Left lung (tissue), 10 donors: ENCODE data around the gene SCAPER. TPM values are rescaled to one million over a fixed set of nuclear protein-coding genes. Genes with fewer than 3 reads are reported as not detected.

Experiments used
- ATAC-seq: fragments of 200-7000 bp; cut with Tn5 transposase; one replicate; pipeline ENCODE4 v1.9.1; 2020; ENCODE audit warnings: moderate library complexity
- DNase-seq, 4 donors: peaks; one replicate each; pipeline ENCODE4 v3.0.0-alpha.2; 2013 to 2020
- H3K27ac ChIP-seq, 2 donors: fragments of 200-600 bp; sonication (generic) in 1 of 2; one replicate each; pipeline versions ENCODE4 v1.5.0 to v1.8.0; 2020 to 2021
- H3K27me3 ChIP-seq, 2 donors: fragments of 200-600 bp; sonication (generic) in 1 of 2; one replicate each; pipeline versions ENCODE4 v1.5.0 to v1.8.0; 2020 to 2021
- H3K36me3 ChIP-seq, 2 donors: fragments of 200-600 bp; sonication (generic) in 1 of 2; one replicate each; pipeline versions ENCODE4 v1.5.0 to v1.8.0; 2020 to 2021
- H3K4me1 ChIP-seq, 2 donors: fragments of 200-600 bp; one replicate each; pipeline ENCODE4 v1.8.0; 2021
- H3K4me3 ChIP-seq, 2 donors: fragments of 200-600 bp; sonication (generic) in 1 of 2; one replicate each; pipeline versions ENCODE4 v1.5.0 to v1.8.0; 2020 to 2021; ENCODE audit warnings: mild to moderate bottlenecking in 1 of 2
- H3K9me3 ChIP-seq, 2 donors: fragments of 200-600 bp; sonication (generic) in 1 of 2; one replicate each; pipeline versions ENCODE4 v1.5.0 to v1.8.0; 2020 to 2021
- intact Hi-C, 2 donors: fragments of 100-400 bp; cut with DNase I; formaldehyde crosslinking; loops; one replicate each; pipeline versions ENCODE4 v1.11.2 to v1.14.2; 2022
- polyA plus RNA-seq, 6 donors: library from polyadenylated mRNA; unstranded; fragments of 120-200 nt; gene quantifications; one replicate each; pipeline ENCODE4 v1.2.1, GENCODE V29; 2013; ENCODE audit not compliant: insufficient read length in 6 of 6
- total RNA-seq, 2 donors: library from RNA; stranded (reverse); fragmentation: NEBNext Ultra II Directional; extraction: Animal tissue kit (Norgen Biotek cat#: 25700); gene quantifications; one replicate each; pipeline ENCODE4 v1.2.1, GENCODE V29; 2021
- TF ChIP-seq, protein P1 (sequence below), 2 donors: fragments of 200-600 bp; sonication (generic) in 1 of 2; IDR thresholded peaks; one replicate each; pipeline versions ENCODE4 v1.5.0 to v1.8.0; 2021; ENCODE audit warnings: antibody characterized with exemption in 2 of 2
- donor health status: DM: no; HTN: yes; CAD: no.
- donor health status: DM: no; HTN: no; CAD: no.

SCAPER gene
- total and polyA plus RNA-seq, 8 donors, result 18.3 to 30.0 (median 26.6) TPM

DNA sequence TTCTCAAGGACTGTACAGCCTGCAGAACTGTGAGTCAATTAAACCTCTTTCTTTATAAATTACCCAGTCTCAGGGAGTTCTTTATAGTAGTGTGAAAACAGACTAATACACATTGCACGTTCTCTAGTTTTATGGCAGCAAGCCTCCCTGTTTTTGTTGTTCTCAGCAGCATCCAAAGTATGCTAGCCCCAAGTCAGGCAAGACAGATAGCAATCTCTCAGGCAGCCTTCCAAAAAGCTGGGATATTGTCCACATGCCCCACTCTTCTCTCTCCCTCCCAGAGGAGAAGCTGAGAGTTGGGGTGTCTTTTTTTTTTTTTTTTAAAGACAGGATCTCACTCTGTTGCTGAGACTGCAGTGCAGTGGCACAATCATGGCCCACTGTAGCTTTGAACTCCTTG, 438.0 kb downstream of the SCAPER start:
- H3K4me1 ChIP-seq, result no peaks in the 10 kb centered on the region
- peaks cover 0 to 12% of the 10 kb centered on the region in 2 donors for H3K36me3 ChIP-seq
- H3K4me3 ChIP-seq, result no peak overlapping the region
- H3K27ac ChIP-seq, result no peak overlapping the region
- TF ChIP-seq, protein P1, sequence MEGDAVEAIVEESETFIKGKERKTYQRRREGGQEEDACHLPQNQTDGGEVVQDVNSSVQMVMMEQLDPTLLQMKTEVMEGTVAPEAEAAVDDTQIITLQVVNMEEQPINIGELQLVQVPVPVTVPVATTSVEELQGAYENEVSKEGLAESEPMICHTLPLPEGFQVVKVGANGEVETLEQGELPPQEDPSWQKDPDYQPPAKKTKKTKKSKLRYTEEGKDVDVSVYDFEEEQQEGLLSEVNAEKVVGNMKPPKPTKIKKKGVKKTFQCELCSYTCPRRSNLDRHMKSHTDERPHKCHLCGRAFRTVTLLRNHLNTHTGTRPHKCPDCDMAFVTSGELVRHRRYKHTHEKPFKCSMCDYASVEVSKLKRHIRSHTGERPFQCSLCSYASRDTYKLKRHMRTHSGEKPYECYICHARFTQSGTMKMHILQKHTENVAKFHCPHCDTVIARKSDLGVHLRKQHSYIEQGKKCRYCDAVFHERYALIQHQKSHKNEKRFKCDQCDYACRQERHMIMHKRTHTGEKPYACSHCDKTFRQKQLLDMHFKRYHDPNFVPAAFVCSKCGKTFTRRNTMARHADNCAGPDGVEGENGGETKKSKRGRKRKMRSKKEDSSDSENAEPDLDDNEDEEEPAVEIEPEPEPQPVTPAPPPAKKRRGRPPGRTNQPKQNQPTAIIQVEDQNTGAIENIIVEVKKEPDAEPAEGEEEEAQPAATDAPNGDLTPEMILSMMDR (IDR thresholded peaks at IDR 0.05), result no peak
- intact Hi-C loops, result no loop called here
- H3K27me3 ChIP-seq, result no peaks in the 10 kb centered on the region
- H3K9me3 ChIP-seq, result no peaks in the 10 kb centered on the region
- ATAC-seq (no peak), DNase-seq (no peak)

DNA sequence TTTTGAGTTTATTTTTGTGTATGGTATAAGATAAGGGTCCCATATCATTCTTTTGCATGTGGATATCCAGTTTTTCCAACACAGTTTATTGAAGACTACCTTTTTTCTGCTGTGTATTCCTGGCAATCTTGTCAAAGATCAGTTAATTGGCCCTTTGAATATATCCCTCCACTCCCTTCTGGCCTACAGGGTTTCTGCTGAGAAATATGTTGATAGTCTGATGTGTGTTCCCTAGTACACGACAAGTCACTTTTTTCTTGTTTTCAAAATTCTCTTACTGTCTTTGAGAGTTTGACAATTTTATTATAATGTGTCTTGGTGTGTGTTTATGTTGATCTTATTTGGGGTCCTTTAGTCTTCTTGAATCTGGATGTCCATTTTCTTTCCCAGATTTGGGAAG, 439.4 kb downstream of the SCAPER start:
- TF ChIP-seq, protein P1 (IDR thresholded peaks at IDR 0.05), result no peak
- H3K27ac ChIP-seq, result no peak overlapping the region
- H3K27me3 ChIP-seq, result no peaks in the 10 kb centered on the region
- H3K9me3 ChIP-seq, result no peaks in the 10 kb centered on the region
- intact Hi-C loops, result no loop called here
- H3K4me1 ChIP-seq, result no peaks in the 10 kb centered on the region
- DNase-seq (no peak), ATAC-seq (no peak)
- peaks cover 0 to 9% of the 10 kb centered on the region in 2 donors for H3K36me3 ChIP-seq
- H3K4me3 ChIP-seq, result no peak overlapping the region

DNA sequence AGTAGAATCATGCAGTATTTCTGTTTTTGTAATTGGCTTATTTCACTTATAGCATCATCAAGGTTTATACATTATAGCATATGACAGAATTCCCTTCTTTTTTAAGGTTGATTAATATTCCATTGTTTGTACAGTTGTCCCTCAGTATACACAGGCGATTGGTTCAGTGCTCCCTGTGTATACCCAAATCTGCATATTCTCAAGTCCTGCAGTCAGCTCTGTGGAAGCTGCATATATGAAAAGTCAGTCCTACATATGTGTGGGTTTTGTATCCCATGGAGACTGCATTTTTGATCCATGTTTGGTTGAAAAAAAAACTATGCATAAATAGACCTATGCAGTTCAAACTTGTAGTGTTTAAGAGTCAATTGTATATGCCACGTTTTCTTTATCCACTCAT, 440.9 kb downstream of the SCAPER start:
- no peak for DNase-seq
- no peaks in the 10 kb centered on the region for H3K9me3 ChIP-seq
- no peak overlapping the region for H3K4me3 ChIP-seq
- intact Hi-C loops, result no loop called here
- no peaks in the 10 kb centered on the region for H3K36me3 ChIP-seq
- no peak overlapping the region for H3K27ac ChIP-seq
- H3K4me1 ChIP-seq, result no peaks in the 10 kb centered on the region
- TF ChIP-seq, protein P1 (IDR thresholded peaks at IDR 0.05), result no peak
- no peaks in the 10 kb centered on the region for H3K27me3 ChIP-seq
- no peak for ATAC-seq

DNA sequence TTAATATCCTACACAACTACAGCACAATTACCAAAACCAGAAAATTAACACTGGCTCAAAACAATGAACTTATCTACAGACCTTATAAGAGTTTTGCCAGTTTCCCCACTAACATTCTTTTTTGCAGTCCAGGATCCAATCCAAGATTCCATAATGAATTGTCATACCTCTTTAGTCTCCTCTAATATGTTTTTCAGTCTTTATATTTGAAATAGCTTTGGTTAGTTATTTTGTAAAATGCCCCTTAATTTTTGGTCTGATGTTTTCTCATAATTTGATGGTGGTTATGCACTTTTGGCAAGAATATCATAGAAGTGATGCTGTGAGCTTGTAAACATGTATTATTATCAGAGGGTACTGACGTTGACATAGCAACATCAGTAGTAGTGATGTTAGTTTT, 444.3 kb downstream of the SCAPER start:
- no peak overlapping the region for H3K4me3 ChIP-seq
- ATAC-seq, result no peak
- intact Hi-C loops, result no loop called here

DNA sequence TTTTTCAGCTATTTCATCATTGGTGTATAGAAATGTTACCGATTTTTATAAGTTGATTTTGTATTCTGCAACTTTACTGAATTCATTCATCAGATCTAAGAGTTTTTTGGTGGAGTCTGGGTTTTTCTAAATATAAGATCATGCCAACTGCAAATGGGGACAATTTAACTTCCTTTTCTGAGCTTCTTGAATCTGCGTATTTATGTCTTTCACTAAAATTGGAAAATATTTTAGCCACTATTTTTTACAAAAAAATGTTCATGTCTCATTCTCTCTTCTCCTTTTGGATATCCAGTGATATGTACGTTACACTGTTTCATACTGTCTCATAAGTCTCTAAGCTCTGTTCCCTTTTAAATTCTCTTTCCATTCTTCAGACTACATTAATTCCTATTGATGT, 444.8 kb downstream of the SCAPER start:
- ATAC-seq (no peak), DNase-seq (no peak)
- TF ChIP-seq, protein P1 (IDR thresholded peaks at IDR 0.05), result no peak
- no peaks in the 10 kb centered on the region for H3K27me3 ChIP-seq
- H3K36me3 ChIP-seq, result no peaks in the 10 kb centered on the region
- H3K9me3 ChIP-seq, result no peaks in the 10 kb centered on the region
- H3K27ac ChIP-seq, result no peak overlapping the region
- no peak overlapping the region for H3K4me3 ChIP-seq
- H3K4me1 ChIP-seq, result no peaks in the 10 kb centered on the region
- intact Hi-C loops, result no loop called here

More for the DNA sequence above, 444.3 kb downstream of the SCAPER start:
- H3K36me3 ChIP-seq, result no peaks in the 10 kb centered on the region
- no peaks in the 10 kb centered on the region for H3K27me3 ChIP-seq
- TF ChIP-seq, protein P1 (IDR thresholded peaks at IDR 0.05), result no peak
- no peak for DNase-seq
- H3K9me3 ChIP-seq, result no peaks in the 10 kb centered on the region
- no peak overlapping the region for H3K27ac ChIP-seq
- no peaks in the 10 kb centered on the region for H3K4me1 ChIP-seq
